VCaP (cell line): ENCODE results near the gene C4orf17.

Experiments used
- H3K27ac ChIP-seq: fragments of 450-650 bp; 2 replicates; pipeline ENCODE4 v1.5.1; 2017
- TF ChIP-seq, protein P1 (sequence below): fragments of 450-650 bp; conservative IDR thresholded peaks from 2 replicates; pipeline ENCODE4 v1.5.1; 2017; ENCODE audit warnings: mild to moderate bottlenecking, moderate library complexity

Gene C4orf17

DNA sequence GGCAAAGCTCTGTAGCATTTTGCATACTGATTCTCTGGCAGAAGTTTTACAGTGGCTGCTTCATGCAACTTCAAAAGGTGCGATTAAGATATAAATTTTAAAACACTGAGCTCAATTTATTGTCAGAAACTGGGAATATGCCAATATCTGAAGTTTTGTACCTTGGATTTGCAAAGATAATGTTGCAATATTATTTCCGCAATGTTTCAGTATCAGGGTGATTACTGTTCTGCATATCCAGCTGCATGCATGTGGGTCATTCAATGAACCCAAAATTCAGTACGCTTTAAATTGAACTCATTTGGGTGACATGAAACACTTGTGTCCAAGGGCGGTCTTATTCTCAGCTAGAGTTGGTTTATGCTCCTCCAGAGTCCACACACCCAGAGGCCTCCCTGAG lies 26.9 kb downstream of the C4orf17 start:
- TF ChIP-seq, protein P1, sequence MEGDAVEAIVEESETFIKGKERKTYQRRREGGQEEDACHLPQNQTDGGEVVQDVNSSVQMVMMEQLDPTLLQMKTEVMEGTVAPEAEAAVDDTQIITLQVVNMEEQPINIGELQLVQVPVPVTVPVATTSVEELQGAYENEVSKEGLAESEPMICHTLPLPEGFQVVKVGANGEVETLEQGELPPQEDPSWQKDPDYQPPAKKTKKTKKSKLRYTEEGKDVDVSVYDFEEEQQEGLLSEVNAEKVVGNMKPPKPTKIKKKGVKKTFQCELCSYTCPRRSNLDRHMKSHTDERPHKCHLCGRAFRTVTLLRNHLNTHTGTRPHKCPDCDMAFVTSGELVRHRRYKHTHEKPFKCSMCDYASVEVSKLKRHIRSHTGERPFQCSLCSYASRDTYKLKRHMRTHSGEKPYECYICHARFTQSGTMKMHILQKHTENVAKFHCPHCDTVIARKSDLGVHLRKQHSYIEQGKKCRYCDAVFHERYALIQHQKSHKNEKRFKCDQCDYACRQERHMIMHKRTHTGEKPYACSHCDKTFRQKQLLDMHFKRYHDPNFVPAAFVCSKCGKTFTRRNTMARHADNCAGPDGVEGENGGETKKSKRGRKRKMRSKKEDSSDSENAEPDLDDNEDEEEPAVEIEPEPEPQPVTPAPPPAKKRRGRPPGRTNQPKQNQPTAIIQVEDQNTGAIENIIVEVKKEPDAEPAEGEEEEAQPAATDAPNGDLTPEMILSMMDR: no peak

DNA sequence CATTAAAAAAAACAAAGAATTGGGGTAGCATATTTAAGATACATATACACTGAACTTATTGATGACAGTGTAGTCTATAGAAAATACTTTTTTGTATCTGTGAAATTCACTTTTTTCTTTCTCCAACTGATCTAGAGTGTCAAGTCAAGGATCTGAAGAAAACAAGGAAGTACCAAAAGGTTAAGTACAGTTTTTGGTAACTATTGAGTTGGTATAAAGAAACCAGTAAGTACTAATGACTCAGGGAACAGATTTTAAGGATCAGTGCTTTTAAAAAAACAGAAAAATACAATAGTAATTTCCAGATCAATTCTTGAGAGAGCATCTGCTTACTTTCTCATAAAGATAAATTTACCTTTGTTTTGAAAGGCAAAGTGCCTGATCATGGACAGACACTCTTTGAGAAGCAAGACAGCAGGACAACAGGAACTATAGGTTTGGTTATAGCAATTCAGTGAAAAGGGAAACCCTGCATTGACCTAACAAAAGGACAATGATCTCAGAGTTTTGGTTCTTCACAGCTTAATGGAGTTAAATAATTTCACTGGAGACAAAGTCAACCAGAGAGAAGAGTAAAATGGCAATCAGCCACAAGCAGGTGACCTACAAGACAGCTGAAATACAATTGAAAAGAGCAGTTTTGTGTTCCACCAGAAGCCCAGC lies 29.6 kb downstream of the C4orf17 start:
- no peak overlapping the region for H3K27ac ChIP-seq
- TF ChIP-seq, protein P1: no peak

More for the DNA sequence above, 26.9 kb downstream of the C4orf17 start:
- H3K27ac ChIP-seq: no peak overlapping the region

DNA sequence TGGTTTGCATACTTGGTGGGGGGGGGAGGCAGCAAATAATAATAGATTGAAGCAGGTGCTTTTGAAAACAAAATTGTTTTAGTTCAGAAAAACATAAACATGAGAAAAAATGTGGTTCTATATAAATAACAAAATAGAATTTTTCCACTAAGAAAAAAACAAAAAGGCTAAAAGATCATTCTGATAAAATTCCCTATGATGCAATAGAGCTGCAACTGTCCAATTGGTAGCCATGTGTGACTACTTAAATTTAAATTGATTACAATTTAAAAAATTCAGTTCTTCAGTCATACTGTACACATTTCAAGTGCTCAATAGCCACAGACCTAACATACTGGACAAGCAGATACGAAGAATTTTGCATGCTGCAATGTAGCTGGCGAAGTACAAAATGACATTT lies 42.1 kb downstream of the C4orf17 start:
- TF ChIP-seq, protein P1: no peak

GRCh38 chr4:99563310-99564186 lies 52.7 kb downstream of the C4orf17 start, which contains the start of gene TRMT10A:
Gene TRMT10A, minus strand, starts transcription at chr4:99564039. Its CDS starts 4,701 bp downstream, at chr4:99559338.
- H3K27ac ChIP-seq: peak within 1 kb of the TSS; percentile 87
- TF ChIP-seq, protein P1: no peak

More for the DNA sequence above, 42.1 kb downstream of the C4orf17 start:
- no peak overlapping the region for H3K27ac ChIP-seq

- no peak overlapping the region for H3K27ac ChIP-seq
- TF ChIP-seq, protein P1: no peak
Measured at GRCh38 chr4:99564921-99565320, 54.1 kb downstream of the C4orf17 start.

GRCh38 chr4:99571883-99572282 lies 61.1 kb downstream of the C4orf17 start:
- no peak overlapping the region for H3K27ac ChIP-seq
- TF ChIP-seq, protein P1: no peak

GRCh38 chr4:99572527-99573240 lies 61.9 kb downstream of the C4orf17 start:
- TF ChIP-seq, protein P1: no peak
- no peak overlapping the region for H3K27ac ChIP-seq
